HepG2 (cell line): ENCODE results near the gene FAF1. TPM values are rescaled to one million over a fixed set of nuclear protein-coding genes. Genes with fewer than 3 reads are reported as not detected.

ENCODE experiments used
- ATAC-seq: fragments of 200-7000 bp; cut with Tn5 transposase; 3 replicates; pipeline ENCODE4 v1.9.1; 2020; ENCODE audit warnings: mild to moderate bottlenecking, moderate library complexity
- BruUV-seq: library from RNA; stranded (reverse); fragments of 400-500 nt; replicated peaks from 2 replicates; lab custom pipeline; 2021; lab: Mats Ljungman, UMichigan
- CTCF ChIA-PET: fragments of 300-600 bp; formaldehyde crosslinking; extraction: SDS; loops from one replicate; lab custom pipeline; 2021; ENCODE audit warnings: low total read pairs, inconsistent platforms, low intra/inter-chr PET ratio; lab: Yijun Ruan, JAX
- POLR2A ChIA-PET: fragments of 350-600 bp; sonication (Branson Sonifier 250); formaldehyde crosslinking; loops from one replicate; lab custom pipeline; 2020; ENCODE audit warnings: antibody characterized with exemption, inconsistent platforms; lab: Yijun Ruan, JAX
- DNase-seq: peaks from one replicate; pipeline ENCODE4 v3.0.0-alpha.2; 2015; ENCODE audit warnings: low spot score
- FAIRE-seq: peaks from 3 replicates; lab custom pipeline; 2011; peaks lifted over from hg19 to GRCh38; lab: Jason Lieb, UNC
- H2AFZ ChIP-seq: one replicate; pipeline ENCODE4 v1.6.1; 2011; ENCODE audit warnings: low read length, inconsistent platforms
- H3K27ac ChIP-seq: fragments of 300-600 bp; 3 replicates; pipeline ENCODE4 v1.8.0; 2011; ENCODE audit warnings: mixed run types, mild to moderate bottlenecking, mixed read lengths, low read length, inconsistent platforms; ENCODE audit not compliant: insufficient read depth; ENCODE audit errors: extremely low read length
- H3K27me3 ChIP-seq, 2 experiments: fragments of 200-600 bp in 1 of 2; 2 replicates in 1 of 2; 3 replicates in 1 of 2; pipeline versions ENCODE4 v1.6.0 to v1.8.0; 2011; ENCODE audit warnings: low read length in 2 of 2, mild to moderate bottlenecking in 2 of 2, moderate library complexity in 2 of 2, inconsistent platforms in 1 of 2; ENCODE audit not compliant: insufficient read depth in 2 of 2, control insufficient read depth in 1 of 2
- H3K36me3 ChIP-seq, 2 experiments: fragments of 200-600 bp in 1 of 2; replicated peaks in 1 of 2; 2 replicates in 1 of 2; 3 replicates in 1 of 2; pipeline versions ENCODE4 v1.5.1 to v1.8.0; 2011; ENCODE audit warnings: low read length in 2 of 2, inconsistent platforms in 1 of 2; ENCODE audit not compliant: insufficient read depth in 2 of 2, control insufficient read depth in 1 of 2
- H3K4me1 ChIP-seq: 2 replicates; pipeline ENCODE4 v1.5.1; 2012; ENCODE audit warnings: low read length, inconsistent platforms; ENCODE audit not compliant: insufficient read depth
- H3K4me2 ChIP-seq: 2 replicates; pipeline ENCODE4 v1.6.0; 2011; ENCODE audit warnings: low read depth, low read length, inconsistent platforms
- H3K4me3 ChIP-seq, 3 experiments: fragments of 200-600 bp in 1 of 3; sonication (generic), shearing (Covaris generic) in 1 of 3; replicated peaks in 1 of 3; 2 replicates each; pipeline ENCODE4 v1.5.1; 2011 to 2016; ENCODE audit warnings: low read length in 3 of 3, inconsistent platforms in 2 of 3, low read depth in 2 of 3, mild to moderate bottlenecking in 2 of 3, control low read depth in 1 of 3, mixed read lengths in 1 of 3; ENCODE audit not compliant: insufficient read depth in 1 of 3
- H3K79me2 ChIP-seq: one replicate; pipeline ENCODE4 v1.6.1; 2011; ENCODE audit warnings: low read length, inconsistent platforms; ENCODE audit not compliant: insufficient read depth
- H3K9ac ChIP-seq: 2 replicates; pipeline ENCODE4 v1.6.0; 2011; ENCODE audit warnings: mild to moderate bottlenecking, low read depth, low read length, inconsistent platforms; ENCODE audit not compliant: insufficient read depth
- H3K9me3 ChIP-seq: 2 replicates; pipeline ENCODE4 v1.5.1; 2012; ENCODE audit warnings: mild to moderate bottlenecking, low read length
- H4K20me1 ChIP-seq: 2 replicates; pipeline ENCODE4 v1.6.0; 2011; ENCODE audit warnings: inconsistent platforms, mild to moderate bottlenecking, low read length, moderate library complexity; ENCODE audit not compliant: insufficient read depth
- ARNT ChIP-seq: fragments of 450-650 bp; IDR thresholded peaks from 2 replicates; pipeline ENCODE4 v1.6.1; 2017
- HNRNPLL ChIP-seq: fragments of 200-400 bp; formaldehyde crosslinking; IDR thresholded peaks from 2 replicates; pipeline ENCODE4 v1.6.1; 2017; ENCODE audit warnings: mild to moderate bottlenecking, low read depth, low read length; ENCODE audit not compliant: poor library complexity, severe bottlenecking
- ZFY ChIP-seq: sonication (generic); formaldehyde crosslinking; IDR thresholded peaks from 2 replicates; pipeline ENCODE4 v1.4.0; 2020; ENCODE audit warnings: missing genetic modification reagents
- ZNF343 ChIP-seq: sonication (generic); formaldehyde crosslinking; IDR thresholded peaks from 2 replicates; pipeline ENCODE4 v1.4.0; 2020; ENCODE audit warnings: mild to moderate bottlenecking, missing genetic modification reagents
- ZNF367 ChIP-seq: sonication (generic); formaldehyde crosslinking; IDR thresholded peaks from 2 replicates; pipeline ENCODE4 v1.4.0; 2020; ENCODE audit warnings: missing genetic modification reagents, borderline replicate concordance
- ZNF687 ChIP-seq: sonication (generic); formaldehyde crosslinking; IDR thresholded peaks from 2 replicates; pipeline ENCODE4 v1.5.1; 2020; ENCODE audit warnings: mild to moderate bottlenecking, missing genetic modification reagents, moderate library complexity
- ZSCAN20 ChIP-seq: sonication (generic); formaldehyde crosslinking; IDR thresholded peaks from 2 replicates; pipeline ENCODE4 v1.4.0; 2020; ENCODE audit warnings: missing genetic modification reagents, mild to moderate bottlenecking, borderline replicate concordance
- WGBS: methylation state at CpG from one replicate; pipeline ENCODE4 v1.1.6; 2017; ENCODE audit warnings: low lambda C conversion rate; 5-methylcytosine and 5-hydroxymethylcytosine counted together
- in situ Hi-C: cut with HindIII; loops from 2 replicates; pipeline ENCODE4 v1.10.0; 2017; ENCODE audit warnings: low pct_unique_long_range_greater_than_20kb; ENCODE audit not compliant: extremely low pct_ligation_motif_present
- intact Hi-C: fragments of 100-400 bp; cut with micrococcal nuclease; formaldehyde crosslinking; loops from one replicate; pipeline ENCODE4 v1.10.0; 2022; ENCODE audit not compliant: unreplicated experiment
- polyA plus RNA-seq, 8 experiments: library from polyadenylated mRNA; depleted of rRNA in 3 of 8; stranded (reverse) in 7 of 8; unstranded in 1 of 8; fragments of >200 nt; fragmentation: Illumina TruSeq in 4 of 8; extraction: Trizol in 4 of 8; gene quantifications; 2 replicates each; pipeline versions ENCODE4 v1.2.1 to v1.2.3, GENCODE V29; 2011 to 2016; ENCODE audit warnings: low read depth in 4 of 8, missing spikeins in 1 of 8, mixed read lengths in 1 of 8; ENCODE audit not compliant: insufficient read depth in 1 of 8
- total RNA-seq, 5 experiments: library from RNA; depleted of rRNA; stranded (reverse); fragments of >200 nt; fragmentation: Illumina TruSeq; extraction: Trizol; gene quantifications; 2 replicates each; pipeline ENCODE4 v1.2.3, GENCODE V29; 2016; ENCODE audit warnings: low read depth in 1 of 5
- TF ChIP-seq, protein P1 (sequence below): sonication (generic); formaldehyde crosslinking; IDR thresholded peaks from 2 replicates; pipeline ENCODE4 v1.5.1; 2020; ENCODE audit warnings: missing genetic modification reagents, mild to moderate bottlenecking, borderline replicate concordance

FAF1 gene
- total and polyA plus RNA-seq, 2 of the 13 experiments (the other 11 are each of a cell fraction or from before 2014, with no cell fraction given), result 19.4 to 63.3 TPM

DNA sequence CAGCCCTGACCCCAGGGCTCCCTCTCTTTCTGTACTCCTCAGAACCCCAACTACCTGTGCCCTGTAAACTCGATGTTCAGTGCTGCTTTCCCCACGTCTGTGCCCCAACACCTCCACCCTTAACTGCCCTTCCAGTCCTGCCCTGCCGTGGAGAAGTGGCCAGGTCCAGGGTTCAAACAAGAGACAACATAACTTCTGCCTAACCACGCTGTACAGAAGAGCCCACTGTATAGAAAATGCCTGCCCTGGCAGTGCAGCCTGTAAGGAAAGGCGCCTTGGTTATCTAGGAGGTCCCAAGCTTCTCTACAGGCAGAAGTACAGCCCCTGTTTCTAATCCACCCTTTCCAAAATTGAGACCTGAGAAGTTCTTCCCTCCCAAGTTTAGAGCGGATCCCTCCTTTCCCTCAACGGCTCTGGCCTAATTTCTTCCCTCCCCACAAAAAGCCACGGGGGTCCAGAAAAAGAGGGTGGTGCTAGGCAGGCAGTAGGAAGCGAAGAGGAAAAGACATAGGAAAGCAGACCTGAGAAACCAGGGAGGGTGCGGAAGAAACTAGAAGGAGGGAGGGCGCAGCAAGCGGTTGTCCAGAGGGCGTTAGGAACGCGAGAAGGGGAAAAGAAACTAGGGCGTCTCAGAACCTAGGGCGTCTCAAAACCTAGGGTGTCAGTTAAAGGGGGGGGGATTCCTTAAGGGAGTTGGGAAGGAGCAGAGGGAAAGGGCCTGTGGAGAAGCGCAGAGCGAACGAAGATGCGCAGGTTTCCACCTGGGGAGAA lies 540.0 kb downstream of the FAF1 start:
- CTCF ChIA-PET, result no interaction called here
- peak; percentile 42 for ATAC-seq
- no peak for FAIRE-seq
- Histone ChIP-seq H2AFZ (no peak overlapping the region), H3K36me3 (no peaks in the 10 kb centered on the region), H3K4me3 (peak overlapping the region in 1 of 3 experiments; percentile 54; a peak in 1 of 6 replicates), H3K9me3 (no peaks in the 10 kb centered on the region), H3K79me2 (no peaks in the 10 kb centered on the region), H3K4me1 (peaks cover 11% of the 10 kb centered on the region), H4K20me1 (no peaks in the 10 kb centered on the region), H3K27ac (no peak overlapping the region), H3K9ac (no peak overlapping the region), H3K4me2 (peak overlapping the region; percentile 61), H3K27me3 (peaks cover 14 to 76% of the 10 kb centered on the region in 2 experiments)
- no TSS peak for BruUV-seq
- in situ Hi-C loops, result no loop called here
- POLR2A ChIA-PET, result no interaction called here
- TF ChIP-seq ZNF343 (CRISPR knock-in tag) (peak; percentile 80; the same call in 1 of the 2 replicates), ARNT (no peak)
- no peak for DNase-seq
- intact Hi-C loops, result no loop called here
- 42% methylated on average over 21 of the region's 21 CpGs for WGBS

- H3K27ac ChIP-seq, result no peak overlapping the region
- CTCF ChIA-PET, result no interaction called here
- H4K20me1 ChIP-seq, result no peaks in the 10 kb centered on the region
- no peaks in the 10 kb centered on the region for H3K9me3 ChIP-seq
- in situ Hi-C loops, result no loop called here
- peak overlapping the region; percentile 7 to 54 (median 28); a peak in 3 of 6 replicates for H3K4me3 ChIP-seq
- no TSS peak for BruUV-seq
- peak; percentile 84 for ATAC-seq
- no peak overlapping the region for H2AFZ ChIP-seq
- H3K4me1 ChIP-seq, result peaks cover 11% of the 10 kb centered on the region
- peaks cover 14 to 76% of the 10 kb centered on the region in 2 experiments for H3K27me3 ChIP-seq
- no peaks in the 10 kb centered on the region for H3K79me2 ChIP-seq
- H3K9ac ChIP-seq, result no peak overlapping the region
- H3K4me2 ChIP-seq, result peak overlapping the region; percentile 61
- no peak for FAIRE-seq
- WGBS, result 25% methylated on average over 11 of the region's 60 CpGs
- POLR2A ChIA-PET, result no interaction called here
- intact Hi-C loops, result no loop called here
- H3K36me3 ChIP-seq, result no peaks in the 10 kb centered on the region
- no peak for DNase-seq
- no peak for TF ChIP-seq ZNF367 (CRISPR knock-in tag)
- TF ChIP-seq, protein P1, sequence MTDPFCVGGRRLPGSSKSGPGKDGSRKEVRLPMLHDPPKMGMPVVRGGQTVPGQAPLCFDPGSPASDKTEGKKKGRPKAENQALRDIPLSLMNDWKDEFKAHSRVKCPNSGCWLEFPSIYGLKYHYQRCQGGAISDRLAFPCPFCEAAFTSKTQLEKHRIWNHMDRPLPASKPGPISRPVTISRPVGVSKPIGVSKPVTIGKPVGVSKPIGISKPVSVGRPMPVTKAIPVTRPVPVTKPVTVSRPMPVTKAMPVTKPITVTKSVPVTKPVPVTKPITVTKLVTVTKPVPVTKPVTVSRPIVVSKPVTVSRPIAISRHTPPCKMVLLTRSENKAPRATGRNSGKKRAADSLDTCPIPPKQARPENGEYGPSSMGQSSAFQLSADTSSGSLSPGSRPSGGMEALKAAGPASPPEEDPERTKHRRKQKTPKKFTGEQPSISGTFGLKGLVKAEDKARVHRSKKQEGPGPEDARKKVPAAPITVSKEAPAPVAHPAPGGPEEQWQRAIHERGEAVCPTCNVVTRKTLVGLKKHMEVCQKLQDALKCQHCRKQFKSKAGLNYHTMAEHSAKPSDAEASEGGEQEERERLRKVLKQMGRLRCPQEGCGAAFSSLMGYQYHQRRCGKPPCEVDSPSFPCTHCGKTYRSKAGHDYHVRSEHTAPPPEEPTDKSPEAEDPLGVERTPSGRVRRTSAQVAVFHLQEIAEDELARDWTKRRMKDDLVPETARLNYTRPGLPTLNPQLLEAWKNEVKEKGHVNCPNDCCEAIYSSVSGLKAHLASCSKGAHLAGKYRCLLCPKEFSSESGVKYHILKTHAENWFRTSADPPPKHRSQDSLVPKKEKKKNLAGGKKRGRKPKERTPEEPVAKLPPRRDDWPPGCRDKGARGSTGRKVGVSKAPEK (CRISPR knock-in tag), result 0 out of 2 replicates have a peak, but pooled peaks have one; percentile 19
- peak; percentile 59 for TF ChIP-seq ZNF687 (CRISPR knock-in tag)
- peak; percentile 34; the same call in 1 of the 2 replicates for TF ChIP-seq ZFY (CRISPR knock-in tag)
- TF ChIP-seq HNRNPLL, result peak; percentile 15
- TF ChIP-seq ZSCAN20 (CRISPR knock-in tag), result no peak
Measured at GRCh38 chr1:50419192-50419906, 540.7 kb downstream of the FAF1 start.
